HepG2 (cell line): Measurements from ENCODE around the gene ATP2B3. TPM values are rescaled to one million over a fixed set of nuclear protein-coding genes. Genes with fewer than 3 reads are reported as not detected.
A peak's percentile ranks its signal among the peaks of the same experiment; 100 is the strongest.

Experiments used
- ATM ChIP-seq: fragments of 450-650 bp; IDR thresholded peaks from 2 replicates; pipeline ENCODE4 v1.7.1; 2017; ENCODE audit warnings: mild to moderate bottlenecking, borderline replicate concordance
- CEBPZ ChIP-seq: IDR thresholded peaks from 2 replicates; pipeline ENCODE4 v1.6.1; 2012; ENCODE audit warnings: low read length, improper control_type of control experiment
- HNF1B ChIP-seq: sonication (generic); formaldehyde crosslinking; IDR thresholded peaks from 2 replicates; pipeline ENCODE4 v1.5.1; 2020; ENCODE audit warnings: mild to moderate bottlenecking, moderate library complexity, missing genetic modification reagents
- NR2F6 ChIP-seq, 2 experiments: IDR thresholded peaks; 2 replicates each; pipeline ENCODE4 v1.6.1; 2016; ENCODE audit warnings: antibody characterized with exemption in 1 of 2, mild to moderate bottlenecking in 1 of 2
- PAX8 ChIP-seq: sonication (generic); formaldehyde crosslinking; IDR thresholded peaks from 2 replicates; pipeline ENCODE4 v1.8.0; 2022; ENCODE audit warnings: mild to moderate bottlenecking, missing genetic modification reagents, borderline replicate concordance
- RAD21 ChIP-seq: fragments of 450-650 bp; formaldehyde crosslinking; IDR thresholded peaks from 2 replicates; pipeline ENCODE4 v1.5.0; 2020; ENCODE audit warnings: mild to moderate bottlenecking
- RFXANK ChIP-seq: IDR thresholded peaks from 2 replicates; pipeline ENCODE4 v1.6.1; 2016
- RORA ChIP-seq: sonication (generic); formaldehyde crosslinking; IDR thresholded peaks from 2 replicates; pipeline ENCODE4 v1.5.0; 2020; ENCODE audit warnings: mild to moderate bottlenecking, missing genetic modification reagents, moderate library complexity
- TARDBP ChIP-seq: sonication (generic); formaldehyde crosslinking; IDR thresholded peaks from 2 replicates; pipeline ENCODE4 v1.8.0; 2022; ENCODE audit warnings: mild to moderate bottlenecking, missing genetic modification reagents
- ZFP37 ChIP-seq: sonication (generic); formaldehyde crosslinking; IDR thresholded peaks from 2 replicates; pipeline ENCODE4 v1.4.0; 2020; ENCODE audit warnings: missing genetic modification reagents, borderline replicate concordance
- ZNF3 ChIP-seq: IDR thresholded peaks from 2 replicates; pipeline ENCODE4 v1.7.0; 2017; ENCODE audit warnings: inconsistent platforms
- ZNF512 ChIP-seq: sonication (generic); formaldehyde crosslinking; IDR thresholded peaks from 2 replicates; pipeline ENCODE4 v1.4.0; 2020; ENCODE audit warnings: mild to moderate bottlenecking, missing genetic modification reagents
- ZNF569 ChIP-seq: sonication (generic); formaldehyde crosslinking; IDR thresholded peaks from 2 replicates; pipeline ENCODE4 v1.5.0; 2020; ENCODE audit warnings: mild to moderate bottlenecking, missing genetic modification reagents, moderate library complexity, borderline replicate concordance
- ZNF687 ChIP-seq: sonication (generic); formaldehyde crosslinking; IDR thresholded peaks from 2 replicates; pipeline ENCODE4 v1.5.1; 2020; ENCODE audit warnings: mild to moderate bottlenecking, missing genetic modification reagents, moderate library complexity
- ZNF773 ChIP-seq: sonication (generic); formaldehyde crosslinking; IDR thresholded peaks from 2 replicates; pipeline ENCODE4 v1.4.0; 2020; ENCODE audit warnings: missing genetic modification reagents, borderline replicate concordance
- ZSCAN30 ChIP-seq: sonication (generic); formaldehyde crosslinking; IDR thresholded peaks from 2 replicates; pipeline ENCODE4 v1.5.0; 2020; ENCODE audit warnings: mild to moderate bottlenecking, missing genetic modification reagents
- polyA plus RNA-seq, 8 experiments: library from polyadenylated mRNA; depleted of rRNA in 3 of 8; stranded (reverse) in 7 of 8; unstranded in 1 of 8; fragments of >200 nt; fragmentation: Illumina TruSeq in 4 of 8; extraction: Trizol in 4 of 8; gene quantifications; 2 replicates each; pipeline versions ENCODE4 v1.2.1 to v1.2.3, GENCODE V29; 2011 to 2016; ENCODE audit warnings: low read depth in 4 of 8, missing spikeins in 1 of 8, mixed read lengths in 1 of 8; ENCODE audit not compliant: insufficient read depth in 1 of 8
- total RNA-seq, 5 experiments: library from RNA; depleted of rRNA; stranded (reverse); fragments of >200 nt; fragmentation: Illumina TruSeq; extraction: Trizol; gene quantifications; 2 replicates each; pipeline ENCODE4 v1.2.3, GENCODE V29; 2016; ENCODE audit warnings: low read depth in 1 of 5

Gene ATP2B3
- total and polyA plus RNA-seq, 2 of the 13 experiments (the other 11 are each of a cell fraction or from before 2014, with no cell fraction given) = not detected

- no peak for TF ChIP-seq ZSCAN30 (CRISPR knock-in tag)
- no peak for TF ChIP-seq ZNF773 (CRISPR knock-in tag)
- no peak for TF ChIP-seq ZFP37 (CRISPR knock-in tag)
- TF ChIP-seq TARDBP (CRISPR knock-in tag) = no peak
- no peak for TF ChIP-seq NR2F6 (IDR thresholded peaks at IDR 0.05)
- TF ChIP-seq NR2F6 (CRISPR knock-in tag; IDR thresholded peaks at IDR 0.05) = 0 out of 2 replicates have a peak, but pooled peaks have one; percentile 12
- TF ChIP-seq ZNF569 = no peak
- TF ChIP-seq CEBPZ = no peak
- peak; percentile 82 for TF ChIP-seq RAD21 (CRISPR knock-in tag)
- TF ChIP-seq HNF1B (CRISPR knock-in tag) = 0 out of 2 replicates have a peak, but pooled peaks have one; percentile 35
- no peak for TF ChIP-seq PAX8 (CRISPR knock-in tag)
- no peak for TF ChIP-seq ATM
- TF ChIP-seq ZNF687 = 0 out of 2 replicates have a peak, but pooled peaks have one; percentile 31
- TF ChIP-seq RORA (CRISPR knock-in tag) = no peak
- TF ChIP-seq ZNF512 (CRISPR knock-in tag) = no peak
- no peak for TF ChIP-seq ZNF3 (CRISPR knock-in tag)
- no peak for TF ChIP-seq RFXANK (CRISPR knock-in tag)
These were observed 21.9 kb downstream of the ATP2B3 start (continued) for GRCh38 chrX:153539171-153539978.
